Testis (tissue), 2 donors: ENCODE results near the gene APBA1.

ENCODE experiments used
- CTCF ChIP-seq, 3 experiments: fragments of 450-650 bp in 2 of 3; fragments of 200-600 bp in 1 of 3; sonication (generic) in 1 of 3; IDR thresholded peaks; one replicate each; pipeline ENCODE4 v1.5.1; 2016 to 2019; ENCODE audit warnings: antibody characterized with exemption in 3 of 3, mild to moderate bottlenecking in 2 of 3, moderate library complexity in 1 of 3
- POLR2A ChIP-seq: fragments of 450-650 bp; IDR thresholded peaks from one replicate; pipeline ENCODE4 v1.6.1; 2017; ENCODE audit warnings: antibody characterized with exemption, mild to moderate bottlenecking, moderate library complexity

DNA sequence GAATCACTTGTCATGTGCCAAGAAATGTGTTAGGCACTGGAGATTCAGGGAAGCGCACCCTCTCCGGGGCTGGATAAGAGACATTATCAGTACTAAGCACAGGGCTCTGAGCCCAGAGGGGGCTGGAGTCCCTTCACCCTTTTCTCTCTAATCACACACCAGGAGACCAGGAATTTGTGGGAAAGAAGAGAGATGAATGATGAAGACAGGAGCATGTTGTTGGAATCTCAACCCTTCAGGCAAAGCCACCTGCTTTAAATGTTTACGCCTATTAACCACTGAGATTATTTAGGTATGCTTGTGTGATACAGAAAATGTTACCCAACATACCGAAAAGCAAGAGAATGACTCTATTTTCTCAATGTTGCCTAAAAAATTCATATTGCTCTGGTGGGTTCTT, 227.4 kb downstream of the APBA1 start:
- no peak for TF ChIP-seq CTCF (IDR thresholded peaks at IDR 0.05)
- no peak for TF ChIP-seq POLR2A
